GM13976 (cell line): ENCODE results near the gene HEATR1.
"Not testable (repeated sequence)": the region's sequence is repeated elsewhere in the genome, so short reads cannot be mapped to it uniquely, and the experiment has no call there.

ENCODE experiments used
- DNase-seq: peaks from one replicate; pipeline ENCODE4 v3.0.0; 2012; ENCODE audit warnings: low spot score
- in situ Hi-C: fragments of 300-500 bp; cut with MboI; formaldehyde crosslinking; loops from one replicate; pipeline ENCODE4 v1.12.0; 2022; ENCODE audit warnings: low sequenced_read_pairs, mixed read lengths, inconsistent platforms; ENCODE audit not compliant: unreplicated experiment
- TF ChIP-seq, protein P1 (sequence below): IDR thresholded peaks from 2 replicates; pipeline ENCODE4 v1.5.1; 2012; ENCODE audit warnings: borderline replicate concordance, mild to moderate bottlenecking; ENCODE audit not compliant: insufficient read depth; ENCODE audit errors: extremely low read depth, missing control alignments, control extremely low read depth

HEATR1 gene

GRCh38 chr1:236507022-236507700, 97.2 kb downstream of the HEATR1 start:
- in situ Hi-C loops, result no loop called here
- DNase-seq, result no peak
- TF ChIP-seq, protein P1, sequence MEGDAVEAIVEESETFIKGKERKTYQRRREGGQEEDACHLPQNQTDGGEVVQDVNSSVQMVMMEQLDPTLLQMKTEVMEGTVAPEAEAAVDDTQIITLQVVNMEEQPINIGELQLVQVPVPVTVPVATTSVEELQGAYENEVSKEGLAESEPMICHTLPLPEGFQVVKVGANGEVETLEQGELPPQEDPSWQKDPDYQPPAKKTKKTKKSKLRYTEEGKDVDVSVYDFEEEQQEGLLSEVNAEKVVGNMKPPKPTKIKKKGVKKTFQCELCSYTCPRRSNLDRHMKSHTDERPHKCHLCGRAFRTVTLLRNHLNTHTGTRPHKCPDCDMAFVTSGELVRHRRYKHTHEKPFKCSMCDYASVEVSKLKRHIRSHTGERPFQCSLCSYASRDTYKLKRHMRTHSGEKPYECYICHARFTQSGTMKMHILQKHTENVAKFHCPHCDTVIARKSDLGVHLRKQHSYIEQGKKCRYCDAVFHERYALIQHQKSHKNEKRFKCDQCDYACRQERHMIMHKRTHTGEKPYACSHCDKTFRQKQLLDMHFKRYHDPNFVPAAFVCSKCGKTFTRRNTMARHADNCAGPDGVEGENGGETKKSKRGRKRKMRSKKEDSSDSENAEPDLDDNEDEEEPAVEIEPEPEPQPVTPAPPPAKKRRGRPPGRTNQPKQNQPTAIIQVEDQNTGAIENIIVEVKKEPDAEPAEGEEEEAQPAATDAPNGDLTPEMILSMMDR, result no peak

GRCh38 chr1:236504338-236504737, 100.0 kb downstream of the HEATR1 start:
- DNase-seq, in situ Hi-C loops: not testable (repeated sequence)

- no peak for DNase-seq
- in situ Hi-C loops, result no loop called here
- TF ChIP-seq, protein P1, result no peak
Observed at GRCh38 chr1:236502972-236503639, 101.2 kb downstream of the HEATR1 start.

DNA sequence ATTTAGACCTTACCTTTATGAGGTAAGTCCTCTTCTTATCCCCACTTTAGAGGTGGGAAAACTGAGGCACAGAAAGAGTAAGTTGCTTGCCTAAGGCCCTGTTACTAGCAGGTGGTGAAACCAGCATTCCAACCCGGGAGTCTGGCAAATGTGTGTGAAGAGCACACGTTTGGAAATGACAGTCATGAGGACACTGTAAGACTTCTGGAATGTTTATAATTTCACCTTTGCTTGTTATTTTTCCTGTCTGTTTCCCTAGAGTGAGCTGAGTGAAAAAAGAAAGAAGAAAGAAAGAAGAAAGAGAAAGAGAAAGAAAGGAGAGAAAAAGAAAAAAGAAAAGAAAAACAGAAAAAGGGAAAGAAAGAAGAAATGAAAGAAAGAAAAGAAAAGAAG, 101.7 kb downstream of the HEATR1 start:
- TF ChIP-seq, protein P1, result no peak
- in situ Hi-C loops, result no loop called here
- DNase-seq, result no peak

DNA sequence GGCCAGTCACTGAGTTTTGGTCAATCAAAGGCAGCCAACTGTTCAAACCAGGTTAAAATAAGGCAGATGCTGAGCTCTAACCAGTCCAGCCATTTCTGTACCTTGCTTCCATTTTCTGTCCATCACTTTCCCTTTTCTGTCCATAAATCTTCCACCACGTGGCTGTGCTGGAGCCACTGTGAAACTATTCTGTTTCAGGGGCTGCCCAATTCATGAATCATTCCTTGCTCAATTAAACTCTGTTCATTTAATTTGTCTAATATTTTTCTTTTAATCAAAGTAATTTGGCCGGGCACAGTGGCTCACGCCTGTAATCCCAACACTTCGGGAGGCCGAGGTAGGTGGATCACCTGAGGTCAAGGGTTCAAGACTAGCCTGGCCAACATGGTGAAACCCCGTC, 103.2 kb downstream of the HEATR1 start:
- in situ Hi-C loops, result no loop called here
- TF ChIP-seq, protein P1, result no peak
- no peak for DNase-seq
